Measurements from ENCODE around the gene ARHGAP4. TPM values are rescaled to one million over a fixed set of nuclear protein-coding genes. Genes with fewer than 3 reads are reported as not detected.
A peak's percentile ranks its signal among the peaks of the same experiment; 100 is the strongest.

The ARHGAP4 gene
- total RNA-seq: 14.4 TPM

- DNase-seq: no peak
Measured at GRCh38 chrX:153925739-153926551, at the start of gene ARHGAP4. ARHGAP4 (minus strand) TSS chrX:153926264; CDS start chrX:153926202, 62 bp downstream.

GRCh38 chrX:153974726-153975286, 48.7 kb upstream of the ARHGAP4 start:
- DNase-seq: no peak

DNA sequence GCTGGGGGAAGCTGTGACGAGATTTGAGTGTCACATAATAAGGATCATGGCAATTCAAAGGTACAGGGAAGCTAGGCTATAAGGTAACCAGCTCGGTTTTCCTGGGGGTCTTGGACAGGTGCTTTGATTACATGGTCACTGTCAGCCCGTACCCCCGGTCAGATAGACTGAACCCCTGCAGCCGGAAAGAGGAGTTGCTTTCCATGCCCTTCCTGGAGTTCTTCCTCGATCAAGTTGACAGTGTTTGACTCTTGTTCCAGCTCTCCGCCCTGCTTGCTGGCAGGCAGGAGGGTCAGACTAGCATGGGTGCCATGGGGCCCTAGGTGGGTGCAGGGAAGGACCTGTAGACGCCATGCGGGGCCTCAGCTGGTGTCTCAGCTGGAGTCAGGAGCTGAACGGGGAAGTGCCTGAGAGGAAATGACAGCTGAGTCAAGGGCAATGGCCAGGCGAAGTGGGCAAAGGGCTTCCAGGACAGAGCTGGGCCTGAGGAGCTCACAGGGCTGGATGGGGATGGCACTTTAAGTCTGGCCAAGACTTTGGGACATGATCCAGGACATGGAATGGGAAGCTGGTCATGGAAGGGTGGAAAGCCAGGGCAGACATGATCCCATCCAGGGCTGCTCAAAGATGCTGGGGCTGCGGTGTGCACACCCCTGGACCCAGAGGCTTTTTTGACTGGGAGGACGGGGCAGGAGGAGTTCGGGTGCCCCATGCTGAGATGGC, 48.1 kb upstream of the ARHGAP4 start:
- no peak for DNase-seq

DNA sequence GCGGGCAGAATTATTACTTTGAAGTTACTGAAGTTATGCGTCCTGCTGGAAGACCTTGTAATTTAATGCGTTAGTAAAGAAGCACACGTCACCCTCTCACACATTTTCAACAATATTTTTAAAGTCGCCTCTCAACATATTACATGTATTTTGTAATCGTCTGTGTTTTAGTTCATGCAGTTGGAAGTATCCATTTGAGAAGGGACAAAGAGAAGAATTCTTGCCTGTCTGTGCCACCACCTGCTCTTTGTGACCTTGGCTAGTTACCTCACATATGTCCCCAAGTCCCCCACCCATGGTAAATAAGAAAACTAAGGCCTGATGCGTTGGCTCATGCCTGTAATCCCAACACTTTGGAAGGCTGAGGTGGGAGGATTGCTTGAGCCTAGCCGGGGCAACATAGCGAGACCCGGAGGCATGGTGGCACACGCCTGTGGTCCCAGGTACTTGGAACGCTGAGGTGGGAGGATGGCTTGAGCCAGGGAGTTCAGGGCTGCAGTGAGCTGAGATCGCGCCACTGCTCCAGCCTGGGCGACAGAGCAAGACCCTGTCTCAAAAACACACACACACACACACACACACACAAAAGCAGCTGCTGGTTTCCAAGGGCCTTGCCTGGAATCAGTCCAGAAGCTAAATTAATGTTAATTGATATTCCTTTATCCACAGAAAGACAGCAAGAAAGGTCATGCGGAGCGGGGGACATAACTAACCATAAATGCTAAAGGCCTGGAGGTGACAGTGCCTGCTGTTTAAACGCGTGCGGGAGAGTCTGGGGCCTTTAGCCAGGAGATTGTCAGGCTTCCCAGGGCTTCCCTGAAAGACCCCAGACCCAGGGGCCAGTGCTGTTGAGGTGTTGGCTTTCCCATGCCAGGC, 47.3 kb upstream of the ARHGAP4 start:
- peak; percentile 25 for DNase-seq

- peak; percentile 75 for DNase-seq
Measured at GRCh38 chrX:153972368-153973126, 46.5 kb upstream of the ARHGAP4 start, which contains the start of gene TMEM187. TMEM187 (plus strand) TSS chrX:153972754; CDS start chrX:153982063, 9,309 bp downstream.

- peak; percentile 93 for DNase-seq
Measured at GRCh38 chrX:153971450-153972367, 45.6 kb upstream of the ARHGAP4 start, which contains the start of gene HCFC1. HCFC1 (minus strand) TSS chrX:153971818; CDS start chrX:153970840, 978 bp downstream.

DNA sequence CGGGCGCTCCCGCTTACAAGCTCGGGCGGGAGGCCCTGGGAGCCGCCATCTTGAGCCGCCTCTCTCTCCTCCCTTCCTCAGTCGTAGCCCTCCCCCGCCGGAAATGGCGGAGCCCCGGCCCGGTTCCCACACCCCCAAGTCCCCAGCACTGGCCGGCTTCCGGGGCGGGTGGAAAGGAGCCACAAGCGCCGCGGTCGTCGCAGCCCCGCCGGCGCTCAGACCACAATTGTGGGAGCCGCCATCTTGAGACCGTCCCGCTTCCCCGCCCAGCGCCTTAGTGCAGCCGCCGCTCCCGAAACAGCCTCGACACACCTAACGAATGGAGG, 45.0 kb upstream of the ARHGAP4 start:
- peak; percentile 79 for DNase-seq

- DNase-seq: peak; percentile 64
Measured at GRCh38 chrX:153970357-153971123, 44.5 kb upstream of the ARHGAP4 start.

DNA sequence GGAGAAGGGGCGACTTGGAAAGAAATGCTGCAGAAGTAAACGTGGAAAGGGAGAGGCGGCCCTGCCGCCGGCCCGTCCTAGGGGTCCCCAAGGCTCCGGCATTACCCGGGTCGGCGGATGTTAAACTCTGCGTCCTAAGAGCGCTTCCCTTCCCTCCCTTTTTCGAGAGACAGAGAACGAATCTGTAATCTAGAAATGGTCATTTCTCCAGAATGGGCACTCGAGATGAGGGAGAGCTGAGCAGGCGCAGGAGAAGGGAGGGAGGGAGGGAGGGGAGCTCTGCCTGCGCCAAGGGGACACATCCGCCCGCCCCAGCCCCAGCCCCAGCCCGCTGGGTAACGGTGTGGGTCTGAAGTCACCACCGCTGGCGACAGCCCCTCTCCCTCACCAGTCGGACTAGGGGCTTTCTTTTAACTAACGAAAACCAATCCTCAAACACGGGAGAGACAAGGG, 43.9 kb upstream of the ARHGAP4 start:
- DNase-seq: no peak

GRCh38 chrX:153969125-153969903, 43.2 kb upstream of the ARHGAP4 start:
- DNase-seq: no peak

DNA sequence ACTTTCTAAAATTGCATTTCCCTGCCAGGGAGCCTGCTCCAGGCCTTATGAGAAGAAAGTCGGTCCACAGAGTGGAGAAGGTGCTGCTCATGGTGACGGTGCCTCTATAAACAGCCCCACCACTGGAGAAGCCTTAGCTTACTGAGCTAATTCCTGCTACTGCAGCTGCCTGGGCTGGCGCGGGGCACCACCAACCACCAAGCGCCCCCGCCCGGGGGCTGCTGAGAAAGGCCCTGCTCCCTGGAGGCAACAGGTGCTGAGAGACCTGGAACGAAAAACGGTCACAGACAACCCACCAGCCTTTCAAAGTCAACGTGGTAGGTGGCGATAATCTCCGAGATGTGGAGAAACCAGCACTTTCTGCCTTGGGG, 42.7 kb upstream of the ARHGAP4 start:
- no peak for DNase-seq

GRCh38 chrX:153968255-153968654, 42.2 kb upstream of the ARHGAP4 start:
- DNase-seq: no peak

GRCh38 chrX:153967536-153968224, 41.6 kb upstream of the ARHGAP4 start:
- no peak for DNase-seq

- no peak for DNase-seq
Measured at GRCh38 chrX:153966841-153967535, 40.9 kb upstream of the ARHGAP4 start.

DNA sequence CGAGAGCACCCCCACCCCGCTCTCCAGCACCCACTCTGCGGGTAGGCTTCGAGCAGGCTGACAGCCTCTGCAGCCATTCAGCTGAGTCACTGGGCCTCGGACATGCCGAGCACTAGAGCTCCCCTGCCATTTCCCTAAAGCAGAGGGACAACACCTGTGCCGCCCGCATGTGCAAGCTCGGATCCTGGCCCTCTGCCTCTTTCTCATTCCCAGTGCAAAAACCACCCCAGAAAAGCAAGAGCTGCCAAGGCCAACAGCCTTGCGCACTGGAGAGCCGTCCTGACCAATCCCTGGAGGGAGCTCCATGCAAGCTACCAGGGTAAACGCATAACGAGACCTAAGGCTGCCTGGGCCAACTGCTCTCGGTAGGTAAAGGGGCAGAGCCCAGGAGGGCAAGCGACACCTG, 40.2 kb upstream of the ARHGAP4 start:
- no peak for DNase-seq

- DNase-seq: no peak
Measured at GRCh38 chrX:153965406-153965805, 39.3 kb upstream of the ARHGAP4 start.

- DNase-seq: no peak
Measured at GRCh38 chrX:153964105-153964504, 38.0 kb upstream of the ARHGAP4 start.
